CMK (cell line): Measurements from ENCODE around the gene KRTAP10-12.

Experiments used
- DNase-seq: peaks from one replicate; pipeline ENCODE4 v3.0.0-alpha.2; 2010; ENCODE audit warnings: low read depth

The KRTAP10-12 gene

GRCh38 chr21:44734026-44734745 lies 37.2 kb downstream of the KRTAP10-12 start:
- DNase-seq, result no peak

DNA sequence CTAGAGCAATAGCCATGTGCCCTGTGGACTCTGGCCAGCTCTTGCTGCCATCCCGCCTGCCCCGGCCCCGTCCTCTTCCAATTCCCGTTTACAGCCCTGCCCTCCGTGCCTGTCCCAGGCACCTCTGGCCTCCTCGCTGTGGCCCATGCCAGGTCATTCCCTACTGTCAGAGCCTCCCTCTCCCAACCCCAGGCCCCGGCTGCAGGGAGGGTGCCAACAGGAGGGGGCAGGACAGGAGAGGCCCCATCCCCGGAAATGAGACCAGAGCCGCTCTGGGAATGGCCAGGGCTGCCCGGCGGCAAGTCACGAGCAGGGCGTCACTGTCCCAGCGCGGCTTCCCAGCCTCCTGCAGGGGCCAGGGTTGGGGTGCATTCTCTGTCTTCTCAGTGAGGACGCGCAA lies 37.9 kb downstream of the KRTAP10-12 start:
- no peak for DNase-seq

- DNase-seq, result no peak
Measured at GRCh38 chr21:44735821-44736220, 38.8 kb downstream of the KRTAP10-12 start.

GRCh38 chr21:44736291-44737004 lies 39.5 kb downstream of the KRTAP10-12 start:
- DNase-seq, result no peak

DNA sequence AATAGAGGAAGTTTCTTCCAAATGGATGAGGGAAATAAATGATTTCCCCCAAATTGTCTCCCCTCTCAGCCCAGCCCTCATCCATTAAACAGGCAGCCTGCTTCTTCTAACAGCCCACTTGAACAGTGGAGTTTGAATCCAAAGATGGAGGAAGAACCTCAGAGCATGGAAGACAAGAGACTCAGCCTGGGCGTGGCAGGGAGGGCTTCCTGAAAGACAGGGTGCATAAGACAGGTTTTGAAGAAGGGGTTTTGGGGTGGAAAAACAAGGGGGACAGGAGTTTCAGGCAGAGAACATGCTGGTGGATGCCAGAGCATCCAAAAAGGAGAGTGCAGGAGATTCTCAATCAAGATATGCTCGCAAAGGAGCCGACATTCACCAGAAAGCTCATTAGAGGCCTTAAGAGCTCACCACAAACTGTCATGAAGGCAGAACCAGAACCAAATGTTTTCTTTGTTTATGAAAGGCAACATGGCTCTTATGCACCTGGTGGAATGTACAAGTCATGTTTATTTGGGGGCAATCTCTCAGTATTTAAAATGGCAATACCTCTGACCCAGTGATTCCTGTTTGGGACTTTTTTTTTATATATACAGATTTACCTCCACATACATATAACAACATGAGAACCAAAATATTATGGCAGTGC lies 40.9 kb downstream of the KRTAP10-12 start:
- peak; percentile 15 for DNase-seq

GRCh38 chr21:44738621-44739020 lies 41.6 kb downstream of the KRTAP10-12 start:
- DNase-seq, result no peak

GRCh38 chr21:44739316-44739715 lies 42.3 kb downstream of the KRTAP10-12 start:
- DNase-seq, result no peak

- no peak for DNase-seq
Measured at GRCh38 chr21:44740742-44741141, 43.8 kb downstream of the KRTAP10-12 start.

DNA sequence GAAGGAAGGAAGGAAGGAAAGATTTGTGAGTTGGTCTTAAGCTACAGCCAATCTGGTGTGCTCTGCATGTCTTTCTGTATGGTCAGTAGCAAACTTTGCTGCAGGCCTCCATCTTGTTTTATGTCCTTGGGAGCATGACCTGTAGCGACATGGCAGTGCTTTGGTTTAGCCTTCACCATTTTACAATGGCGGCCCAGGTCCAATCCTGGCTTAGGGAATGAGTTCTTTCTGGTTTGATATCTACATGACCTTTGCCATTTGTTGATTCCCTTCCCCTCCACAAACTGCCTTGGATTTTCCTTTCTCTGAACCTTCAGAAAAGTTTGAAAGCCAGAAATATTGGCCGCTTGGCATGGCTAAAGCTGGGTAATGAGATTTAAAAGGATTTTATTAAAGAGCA lies 44.9 kb downstream of the KRTAP10-12 start:
- no peak for DNase-seq

- no peak for DNase-seq
Measured at GRCh38 chr21:44742418-44743153, 45.6 kb downstream of the KRTAP10-12 start.
